Muscle layer of duodenum (tissue), 2 donors: ENCODE data around the gene SPI1.

Source experiments
- H3K27ac ChIP-seq: one replicate; pipeline ENCODE4 v1.7.0; 2013; ENCODE audit warnings: mild to moderate bottlenecking, low read length
- H3K27me3 ChIP-seq: one replicate; pipeline ENCODE4 v1.7.0; 2013; ENCODE audit warnings: low read depth, mild to moderate bottlenecking, control low read depth, low read length
- H3K36me3 ChIP-seq, 2 donors: one replicate each; pipeline ENCODE4 v1.7.0; 2013; ENCODE audit warnings: low read length in 2 of 2, control low read depth in 1 of 2, mild to moderate bottlenecking in 1 of 2; ENCODE audit not compliant: insufficient read depth in 2 of 2, control insufficient read depth in 1 of 2
- H3K4me1 ChIP-seq, 2 donors: one replicate each; pipeline ENCODE4 v1.7.0; 2013; ENCODE audit warnings: low read length in 2 of 2, mild to moderate bottlenecking in 2 of 2, control low read depth in 1 of 2, moderate library complexity in 1 of 2; ENCODE audit not compliant: insufficient read depth in 2 of 2, control insufficient read depth in 1 of 2
- H3K4me3 ChIP-seq, 2 donors: one replicate each; pipeline ENCODE4 v1.7.0; 2013; ENCODE audit warnings: low read length in 2 of 2, low read depth in 1 of 2, mild to moderate bottlenecking in 1 of 2
- H3K9me3 ChIP-seq, 2 donors: one replicate each; pipeline ENCODE4 v1.7.0; 2013; ENCODE audit warnings: low read length in 2 of 2, control low read depth in 1 of 2, mild to moderate bottlenecking in 1 of 2; ENCODE audit not compliant: control insufficient read depth in 1 of 2
- donor health status: healthy.

SPI1 gene

GRCh38 chr11:47378010-47378835, at the start of gene SPI1:
SPI1 (minus strand) TSS chr11:47378547; CDS start chr11:47378353, 194 bp downstream.
- H3K9me3 ChIP-seq = no peaks in the 10 kb centered on the region
- no peaks in the 10 kb centered on the region for H3K36me3 ChIP-seq
- H3K4me3 ChIP-seq = peak within 1 kb of the TSS; percentile 50 to 55
- no peaks in the 10 kb centered on the region for H3K4me1 ChIP-seq
- peak within 1 kb of the TSS; percentile 77 for H3K27ac ChIP-seq
- no peaks in the 10 kb centered on the region for H3K27me3 ChIP-seq

- Histone ChIP-seq H3K36me3 (peaks cover 21 to 36% of the 10 kb centered on the region in 2 donors), H3K4me3 (peak within 1 kb of the TSS; percentile 85 to 87), H3K27me3 (no peaks in the 10 kb centered on the region), H3K4me1 (peaks cover 6 to 16% of the 10 kb centered on the region in 2 donors), H3K27ac (peak within 1 kb of the TSS; percentile 94), H3K9me3 (no peaks in the 10 kb centered on the region)
Observed at GRCh38 chr11:47426062-47426956, 48.0 kb upstream of the SPI1 start, which contains the start of gene PSMC3. PSMC3 (minus strand) TSS chr11:47426439; CDS start chr11:47426279, 160 bp downstream.

- H3K4me3 ChIP-seq = peak overlapping the region; percentile 85 to 87
- no peaks in the 10 kb centered on the region for H3K9me3 ChIP-seq
- H3K36me3 ChIP-seq = peaks cover 26 to 43% of the 10 kb centered on the region in 2 donors
- H3K27me3 ChIP-seq = no peaks in the 10 kb centered on the region
- peaks cover 6 to 16% of the 10 kb centered on the region in 2 donors for H3K4me1 ChIP-seq
- H3K27ac ChIP-seq = peak overlapping the region; percentile 94
Observed at GRCh38 chr11:47425611-47426010, 47.3 kb upstream of the SPI1 start.

GRCh38 chr11:47418454-47419259, 40.3 kb upstream of the SPI1 start:
- H3K36me3 ChIP-seq = peaks cover 46 to 83% of the 10 kb centered on the region in 2 donors
- H3K4me1 ChIP-seq = peaks cover 0 to 29% of the 10 kb centered on the region in 2 donors
- H3K9me3 ChIP-seq = no peaks in the 10 kb centered on the region
- H3K27me3 ChIP-seq = no peaks in the 10 kb centered on the region
- no peak overlapping the region for H3K27ac ChIP-seq
- no peak overlapping the region for H3K4me3 ChIP-seq

GRCh38 chr11:47417712-47418111, 39.4 kb upstream of the SPI1 start:
- H3K9me3 ChIP-seq = no peaks in the 10 kb centered on the region
- peaks cover 48 to 79% of the 10 kb centered on the region in 2 donors for H3K36me3 ChIP-seq
- H3K27ac ChIP-seq = no peak overlapping the region
- H3K4me3 ChIP-seq = no peak overlapping the region
- no peaks in the 10 kb centered on the region for H3K27me3 ChIP-seq
- peaks cover 0 to 33% of the 10 kb centered on the region in 2 donors for H3K4me1 ChIP-seq

- H3K36me3 ChIP-seq = peaks cover 41 to 73% of the 10 kb centered on the region in 2 donors
Observed at GRCh38 chr11:47415949-47416472, 37.7 kb upstream of the SPI1 start.

GRCh38 chr11:47415091-47415854, 36.9 kb upstream of the SPI1 start:
- peaks cover 40 to 73% of the 10 kb centered on the region in 2 donors for H3K36me3 ChIP-seq
- H3K9me3 ChIP-seq = no peaks in the 10 kb centered on the region
- peak overlapping the region in 1 of 2 donors; percentile 32 for H3K4me3 ChIP-seq
- peaks cover 0 to 43% of the 10 kb centered on the region in 2 donors for H3K4me1 ChIP-seq
- peak overlapping the region; percentile 45 for H3K27ac ChIP-seq
- no peaks in the 10 kb centered on the region for H3K27me3 ChIP-seq

More at GRCh38 chr11:47415949-47416472, 37.7 kb upstream of the SPI1 start:
- H3K4me3 ChIP-seq = peak overlapping the region in 1 of 2 donors; percentile 32
- no peaks in the 10 kb centered on the region for H3K9me3 ChIP-seq
- peaks cover 0 to 35% of the 10 kb centered on the region in 2 donors for H3K4me1 ChIP-seq
- H3K27ac ChIP-seq = peak overlapping the region; percentile 45
- H3K27me3 ChIP-seq = no peaks in the 10 kb centered on the region

- H3K9me3 ChIP-seq = no peaks in the 10 kb centered on the region
- H3K4me1 ChIP-seq = peaks cover 0 to 49% of the 10 kb centered on the region in 2 donors
- H3K4me3 ChIP-seq = no peak overlapping the region
- no peak overlapping the region for H3K27ac ChIP-seq
- H3K27me3 ChIP-seq = no peaks in the 10 kb centered on the region
- H3K36me3 ChIP-seq = peaks cover 35 to 68% of the 10 kb centered on the region in 2 donors
Observed at GRCh38 chr11:47414685-47415070, 36.3 kb upstream of the SPI1 start.

GRCh38 chr11:47413908-47414684, 35.7 kb upstream of the SPI1 start:
- peaks cover 0 to 54% of the 10 kb centered on the region in 2 donors for H3K4me1 ChIP-seq
- H3K4me3 ChIP-seq = no peak overlapping the region
- H3K9me3 ChIP-seq = no peaks in the 10 kb centered on the region
- no peak overlapping the region for H3K27ac ChIP-seq
- H3K27me3 ChIP-seq = no peaks in the 10 kb centered on the region
- H3K36me3 ChIP-seq = peaks cover 31 to 63% of the 10 kb centered on the region in 2 donors
